DMS153 treated with DMSO at 0.1 percent for 48 hours (cell line): Measurements from ENCODE around the gene ZNF512.
"Not testable (repeated sequence)": the region's sequence is repeated elsewhere in the genome, so short reads cannot be mapped to it uniquely, and the experiment has no call there.

Experiments used
- DNase-seq: peaks from one replicate; lab custom pipeline; 2025; ENCODE audit not compliant: unreplicated experiment; lab: John Stamatoyannopoulos, UW

Gene ZNF512

GRCh38 chr2:27582129-27582694 lies 630 bp upstream of the ZNF512 start:
- DNase-seq = no peak

- DNase-seq = no peak
These were observed 611 bp downstream of the ZNF512 start for GRCh38 chr2:27583390-27583915.

GRCh38 chr2:27584597-27584996 lies 1.8 kb downstream of the ZNF512 start:
- DNase-seq = no peak

- DNase-seq = no peak
These were observed 4.2 kb downstream of the ZNF512 start for GRCh38 chr2:27587025-27587424.

- no peak for DNase-seq
These were observed 5.5 kb downstream of the ZNF512 start for GRCh38 chr2:27588308-27588707.

GRCh38 chr2:27591745-27592144 lies 8.9 kb downstream of the ZNF512 start:
- no peak for DNase-seq

GRCh38 chr2:27593240-27593639 lies 10.4 kb downstream of the ZNF512 start:
- DNase-seq = no peak

- DNase-seq = not testable (repeated sequence)
These were observed 11.3 kb downstream of the ZNF512 start for GRCh38 chr2:27594020-27594703.

GRCh38 chr2:27595412-27595811 lies 12.6 kb downstream of the ZNF512 start:
- DNase-seq = not testable (repeated sequence)

- DNase-seq = no peak
These were observed 13.8 kb downstream of the ZNF512 start for GRCh38 chr2:27596627-27597026.

GRCh38 chr2:27606611-27607010 lies 23.8 kb downstream of the ZNF512 start:
- DNase-seq = no peak

- DNase-seq = no peak
These were observed 31.1 kb downstream of the ZNF512 start for GRCh38 chr2:27613985-27614384.

- no peak for DNase-seq
These were observed 32.5 kb downstream of the ZNF512 start for GRCh38 chr2:27615316-27615715.

GRCh38 chr2:27621524-27621923 lies 38.7 kb downstream of the ZNF512 start:
- DNase-seq = no peak

- no peak for DNase-seq
These were observed 40.1 kb downstream of the ZNF512 start for GRCh38 chr2:27622921-27623384.

GRCh38 chr2:27624943-27625342 lies 42.1 kb downstream of the ZNF512 start:
- DNase-seq = no peak

GRCh38 chr2:27626323-27626722 lies 43.5 kb downstream of the ZNF512 start:
- not testable (repeated sequence) for DNase-seq

GRCh38 chr2:27626921-27627320 lies 44.1 kb downstream of the ZNF512 start:
- not testable (repeated sequence) for DNase-seq

GRCh38 chr2:27627963-27628766 lies 45.3 kb downstream of the ZNF512 start:
- no peak for DNase-seq

- peak; percentile 41 for DNase-seq
These were observed 46.2 kb downstream of the ZNF512 start, which contains the start of the genes CCDC121 and GPN1 for GRCh38 chr2:27628767-27629709. Gene CCDC121, minus strand, starts transcription at chr2:27629012. Its CDS starts 1,213 bp downstream, at chr2:27627799. Gene GPN1, plus strand, starts transcription at chr2:27629050. Its CDS starts 9 bp downstream, at chr2:27629059.
